SK-N-SH treated with all-trans-retinoic acid at 6 μM for 48 hours (cell line): ENCODE data around the gene STING1.

Experiments used
- ATAC-seq: fragments of 200-7000 bp; cut with Tn5 transposase; 3 replicates; pipeline ENCODE4 v1.9.1; 2020; ENCODE audit warnings: mild to moderate bottlenecking, moderate library complexity
- ARNTL ChIP-seq: fragments of 450-650 bp; formaldehyde crosslinking; IDR thresholded peaks from 2 replicates; pipeline ENCODE4 v1.5.0; 2020; ENCODE audit warnings: low read depth, mild to moderate bottlenecking, moderate library complexity, borderline replicate concordance
- BACH2 ChIP-seq: fragments of 250-450 bp; sonication (Bioruptor Pico); IDR thresholded peaks from 2 replicates; pipeline ENCODE4 v1.9.0; 2021; ENCODE audit warnings: mild to moderate bottlenecking, borderline replicate concordance
- CSDC2 ChIP-seq: fragments of 250-450 bp; sonication (Bioruptor Pico); IDR thresholded peaks from 2 replicates; pipeline ENCODE4 v1.5.0; 2020; ENCODE audit warnings: mild to moderate bottlenecking, moderate library complexity
- ESRRG ChIP-seq: fragments of 250-450 bp; sonication (Bioruptor Pico); IDR thresholded peaks from 2 replicates; pipeline ENCODE4 v1.6.1; 2021; ENCODE audit warnings: mild to moderate bottlenecking
- GLIS3 ChIP-seq: fragments of 250-450 bp; sonication (Bioruptor Pico); IDR thresholded peaks from 2 replicates; pipeline ENCODE4 v1.5.0; 2020; ENCODE audit warnings: mild to moderate bottlenecking, moderate library complexity
- ISL1 ChIP-seq: fragments of 250-450 bp; sonication (Bioruptor Pico); IDR thresholded peaks from 2 replicates; pipeline ENCODE4 v2.1.2; 2022; ENCODE audit warnings: mild to moderate bottlenecking, moderate library complexity
- OSR1 ChIP-seq: fragments of 250-450 bp; sonication (Bioruptor Pico); IDR thresholded peaks from 2 replicates; pipeline ENCODE4 v1.8.0; 2022; ENCODE audit warnings: moderate library complexity, mild to moderate bottlenecking, inconsistent platforms
- PPARA ChIP-seq: fragments of 250-450 bp; sonication (Bioruptor Pico); IDR thresholded peaks from 2 replicates; pipeline ENCODE4 v1.5.0; 2020; ENCODE audit warnings: mild to moderate bottlenecking, borderline replicate concordance
- SNAI2 ChIP-seq: fragments of 250-450 bp; sonication (Bioruptor Pico); IDR thresholded peaks from 2 replicates; pipeline ENCODE4 v1.5.0; 2020; ENCODE audit warnings: mild to moderate bottlenecking, moderate library complexity
- TCF4 ChIP-seq: fragments of 250-450 bp; sonication (Bioruptor Pico); IDR thresholded peaks from 2 replicates; pipeline ENCODE4 v1.8.0; 2021; ENCODE audit warnings: mild to moderate bottlenecking, moderate library complexity, borderline replicate concordance
- TOX ChIP-seq: fragments of 250-450 bp; sonication (Bioruptor Pico); IDR thresholded peaks from 2 replicates; pipeline ENCODE4 v1.8.0; 2021; ENCODE audit warnings: mild to moderate bottlenecking, moderate library complexity, borderline replicate concordance
- ZC3H10 ChIP-seq: fragments of 250-450 bp; sonication (Bioruptor Pico); IDR thresholded peaks from 2 replicates; pipeline ENCODE4 v1.5.1; 2021; ENCODE audit warnings: mild to moderate bottlenecking, moderate library complexity
- ZFP3 ChIP-seq: fragments of 250-450 bp; sonication (Bioruptor Pico); IDR thresholded peaks from 2 replicates; pipeline ENCODE4 v1.5.0; 2020; ENCODE audit warnings: mild to moderate bottlenecking, moderate library complexity
- ZFP30 ChIP-seq: fragments of 450-650 bp; formaldehyde crosslinking; IDR thresholded peaks from 2 replicates; pipeline ENCODE4 v1.5.0; 2022; ENCODE audit warnings: mild to moderate bottlenecking, moderate library complexity
- ZNF70 ChIP-seq: fragments of 450-650 bp; formaldehyde crosslinking; IDR thresholded peaks from 2 replicates; pipeline ENCODE4 v1.5.0; 2020; ENCODE audit warnings: mild to moderate bottlenecking, moderate library complexity
- TF ChIP-seq, protein P1 (sequence below): fragments of 250-450 bp; sonication (Bioruptor Pico); IDR thresholded peaks from 2 replicates; pipeline ENCODE4 v1.8.0; 2021; ENCODE audit warnings: low read depth, mild to moderate bottlenecking, moderate library complexity, borderline replicate concordance
- TF ChIP-seq, protein P2 (sequence below): fragments of 250-450 bp; sonication (Bioruptor Pico); IDR thresholded peaks from 2 replicates; pipeline ENCODE4 v1.8.0; 2020; ENCODE audit warnings: mild to moderate bottlenecking, moderate library complexity, borderline replicate concordance
- TF ChIP-seq, protein P3 (sequence below): fragments of 250-450 bp; sonication (Bioruptor Pico); IDR thresholded peaks from 2 replicates; pipeline ENCODE4 v1.5.1; 2021; ENCODE audit warnings: mild to moderate bottlenecking, moderate library complexity
- TF ChIP-seq, protein P4 (sequence below): fragments of 250-450 bp; sonication (Bioruptor Pico); IDR thresholded peaks from 2 replicates; pipeline ENCODE4 v1.5.1; 2020; ENCODE audit warnings: low read depth, mild to moderate bottlenecking, moderate library complexity

Gene STING1

DNA sequence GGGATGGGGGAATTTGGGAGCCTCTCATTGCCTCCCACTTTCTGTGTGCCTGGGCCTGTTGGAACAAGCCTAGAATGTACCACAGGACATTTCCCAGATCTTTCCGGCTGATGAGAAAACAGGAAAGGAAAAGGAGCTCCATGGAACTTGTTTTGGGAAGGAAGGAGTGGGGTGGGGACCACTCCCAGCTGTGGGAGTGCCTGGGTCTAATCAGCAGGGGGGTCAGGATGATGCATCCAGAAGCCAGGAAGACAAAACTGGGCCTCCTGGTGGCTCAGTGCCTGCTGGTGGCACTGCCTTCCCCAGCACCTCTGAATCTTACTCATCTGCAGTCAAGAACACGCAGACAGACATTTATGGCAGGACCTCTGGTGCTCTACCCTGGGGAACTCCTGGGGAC is 9.0 kb downstream of the STING1 start (continued):
- TF ChIP-seq SNAI2 (CRISPR knock-in tag) (no peak), ZNF70 (CRISPR knock-in tag) (no peak), CSDC2 (CRISPR knock-in tag) (no peak), BACH2 (no peak)
- TF ChIP-seq, protein P1, sequence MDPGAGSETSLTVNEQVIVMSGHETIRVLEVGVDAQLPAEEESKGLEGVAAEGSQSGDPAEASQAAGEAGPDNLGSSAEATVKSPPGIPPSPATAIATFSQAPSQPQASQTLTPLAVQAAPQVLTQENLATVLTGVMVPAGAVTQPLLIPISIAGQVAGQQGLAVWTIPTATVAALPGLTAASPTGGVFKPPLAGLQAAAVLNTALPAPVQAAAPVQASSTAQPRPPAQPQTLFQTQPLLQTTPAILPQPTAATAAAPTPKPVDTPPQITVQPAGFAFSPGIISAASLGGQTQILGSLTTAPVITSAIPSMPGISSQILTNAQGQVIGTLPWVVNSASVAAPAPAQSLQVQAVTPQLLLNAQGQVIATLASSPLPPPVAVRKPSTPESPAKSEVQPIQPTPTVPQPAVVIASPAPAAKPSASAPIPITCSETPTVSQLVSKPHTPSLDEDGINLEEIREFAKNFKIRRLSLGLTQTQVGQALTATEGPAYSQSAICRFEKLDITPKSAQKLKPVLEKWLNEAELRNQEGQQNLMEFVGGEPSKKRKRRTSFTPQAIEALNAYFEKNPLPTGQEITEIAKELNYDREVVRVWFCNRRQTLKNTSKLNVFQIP (CRISPR knock-in tag), result no peak

DNA sequence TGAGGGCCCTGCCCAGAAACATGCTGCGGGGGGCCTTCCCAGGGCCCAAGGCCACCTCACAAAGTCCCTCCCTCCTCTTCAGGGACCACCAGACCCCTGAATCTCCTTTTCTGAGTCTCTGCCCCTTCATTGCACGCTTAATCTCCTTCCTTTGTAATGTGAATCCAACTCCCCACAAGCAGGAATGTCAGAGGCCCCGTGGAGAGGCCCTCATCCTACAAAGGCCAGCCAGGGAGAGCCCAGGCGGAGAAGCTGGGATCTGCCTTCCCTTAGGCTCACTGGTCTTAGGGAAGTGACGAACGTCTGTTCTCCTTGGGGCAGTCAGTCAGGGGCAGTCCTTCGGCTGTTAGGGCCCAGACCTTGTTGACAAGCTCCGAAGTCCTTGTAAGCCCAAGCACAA is 9.5 kb downstream of the STING1 start:
- TF ChIP-seq PPARA (CRISPR knock-in tag), result no peak
- no peak for TF ChIP-seq OSR1 (CRISPR knock-in tag)
- TF ChIP-seq ESRRG (CRISPR knock-in tag), result no peak
- TF ChIP-seq, protein P2, sequence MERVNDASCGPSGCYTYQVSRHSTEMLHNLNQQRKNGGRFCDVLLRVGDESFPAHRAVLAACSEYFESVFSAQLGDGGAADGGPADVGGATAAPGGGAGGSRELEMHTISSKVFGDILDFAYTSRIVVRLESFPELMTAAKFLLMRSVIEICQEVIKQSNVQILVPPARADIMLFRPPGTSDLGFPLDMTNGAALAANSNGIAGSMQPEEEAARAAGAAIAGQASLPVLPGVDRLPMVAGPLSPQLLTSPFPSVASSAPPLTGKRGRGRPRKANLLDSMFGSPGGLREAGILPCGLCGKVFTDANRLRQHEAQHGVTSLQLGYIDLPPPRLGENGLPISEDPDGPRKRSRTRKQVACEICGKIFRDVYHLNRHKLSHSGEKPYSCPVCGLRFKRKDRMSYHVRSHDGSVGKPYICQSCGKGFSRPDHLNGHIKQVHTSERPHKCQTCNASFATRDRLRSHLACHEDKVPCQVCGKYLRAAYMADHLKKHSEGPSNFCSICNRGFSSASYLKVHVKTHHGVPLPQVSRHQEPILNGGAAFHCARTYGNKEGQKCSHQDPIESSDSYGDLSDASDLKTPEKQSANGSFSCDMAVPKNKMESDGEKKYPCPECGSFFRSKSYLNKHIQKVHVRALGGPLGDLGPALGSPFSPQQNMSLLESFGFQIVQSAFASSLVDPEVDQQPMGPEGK (CRISPR knock-in tag), result no peak
- TF ChIP-seq ARNTL (CRISPR knock-in tag), result no peak
- TF ChIP-seq GLIS3, result no peak
- TF ChIP-seq, all 23 proteins: peak for 0
- ATAC-seq, result peak; percentile 18

DNA sequence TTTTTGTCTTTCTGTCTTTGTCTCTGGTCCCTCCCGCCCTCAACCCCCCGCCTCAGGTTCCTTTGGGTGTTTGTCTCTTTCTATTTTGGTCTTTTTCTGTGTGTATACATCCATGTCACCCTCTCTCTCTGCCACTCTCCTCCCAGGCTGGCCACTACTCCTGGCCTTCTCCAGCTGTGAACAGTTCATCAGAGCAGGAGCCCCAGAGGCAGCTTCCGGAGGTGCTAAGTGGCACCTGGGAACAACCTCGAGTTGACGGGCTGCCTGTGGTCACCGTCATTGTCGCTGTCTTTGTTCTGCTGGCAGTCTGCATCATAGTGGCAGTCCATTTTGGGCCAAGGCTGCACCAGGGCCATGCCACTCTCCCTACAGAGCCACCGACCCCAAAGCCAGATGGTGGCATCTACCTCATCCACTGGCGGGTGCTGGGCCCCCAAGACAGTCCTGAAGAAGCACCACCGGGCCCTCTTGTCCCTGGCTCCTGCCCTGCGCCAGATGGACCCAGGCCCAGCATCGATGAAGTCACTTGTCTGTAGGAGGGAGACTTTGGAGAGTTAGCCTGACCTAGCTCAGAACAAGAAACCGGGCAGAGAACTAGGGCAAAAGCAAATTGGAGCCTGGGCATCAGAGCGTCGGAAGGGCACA is 10.1 kb downstream of the STING1 start:
- peak; percentile 16 for ATAC-seq

More for the DNA sequence above, 10.1 kb downstream of the STING1 start:
- no peak for TF ChIP-seq ISL1 (CRISPR knock-in tag)
- TF ChIP-seq ZFP3, result no peak
- TF ChIP-seq, protein P1 (CRISPR knock-in tag), result no peak
- TF ChIP-seq TOX, result no peak
- TF ChIP-seq, protein P3, sequence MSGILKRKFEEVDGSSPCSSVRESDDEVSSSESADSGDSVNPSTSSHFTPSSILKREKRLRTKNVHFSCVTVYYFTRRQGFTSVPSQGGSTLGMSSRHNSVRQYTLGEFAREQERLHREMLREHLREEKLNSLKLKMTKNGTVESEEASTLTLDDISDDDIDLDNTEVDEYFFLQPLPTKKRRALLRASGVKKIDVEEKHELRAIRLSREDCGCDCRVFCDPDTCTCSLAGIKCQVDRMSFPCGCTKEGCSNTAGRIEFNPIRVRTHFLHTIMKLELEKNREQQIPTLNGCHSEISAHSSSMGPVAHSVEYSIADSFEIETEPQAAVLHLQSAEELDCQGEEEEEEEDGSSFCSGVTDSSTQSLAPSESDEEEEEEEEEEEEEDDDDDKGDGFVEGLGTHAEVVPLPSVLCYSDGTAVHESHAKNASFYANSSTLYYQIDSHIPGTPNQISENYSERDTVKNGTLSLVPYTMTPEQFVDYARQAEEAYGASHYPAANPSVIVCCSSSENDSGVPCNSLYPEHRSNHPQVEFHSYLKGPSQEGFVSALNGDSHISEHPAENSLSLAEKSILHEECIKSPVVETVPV, result no peak
- TF ChIP-seq ZFP30 (CRISPR knock-in tag), result no peak
- no peak for TF ChIP-seq PPARA (CRISPR knock-in tag)
- no peak for TF ChIP-seq ZNF70 (CRISPR knock-in tag)
- TF ChIP-seq ZC3H10 (CRISPR knock-in tag), result no peak
- no peak for TF ChIP-seq GLIS3
- TF ChIP-seq ARNTL (CRISPR knock-in tag), result no peak
- no peak for TF ChIP-seq SNAI2 (CRISPR knock-in tag)
- TF ChIP-seq, protein P2 (CRISPR knock-in tag), result no peak
- TF ChIP-seq, protein P4, sequence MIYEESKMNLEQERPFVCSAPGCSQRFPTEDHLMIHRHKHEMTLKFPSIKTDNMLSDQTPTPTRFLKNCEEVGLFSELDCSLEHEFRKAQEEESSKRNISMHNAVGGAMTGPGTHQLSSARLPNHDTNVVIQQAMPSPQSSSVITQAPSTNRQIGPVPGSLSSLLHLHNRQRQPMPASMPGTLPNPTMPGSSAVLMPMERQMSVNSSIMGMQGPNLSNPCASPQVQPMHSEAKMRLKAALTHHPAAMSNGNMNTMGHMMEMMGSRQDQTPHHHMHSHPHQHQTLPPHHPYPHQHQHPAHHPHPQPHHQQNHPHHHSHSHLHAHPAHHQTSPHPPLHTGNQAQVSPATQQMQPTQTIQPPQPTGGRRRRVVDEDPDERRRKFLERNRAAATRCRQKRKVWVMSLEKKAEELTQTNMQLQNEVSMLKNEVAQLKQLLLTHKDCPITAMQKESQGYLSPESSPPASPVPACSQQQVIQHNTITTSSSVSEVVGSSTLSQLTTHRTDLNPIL, result no peak
- no peak for TF ChIP-seq TCF4 (CRISPR knock-in tag)
- TF ChIP-seq, all 23 proteins: peak for 0
